Measurements from ENCODE around the gene JPH4. TPM values are rescaled to one million over a fixed set of nuclear protein-coding genes. Genes with fewer than 3 reads are reported as not detected.

JPH4 gene
- total RNA-seq, 2 experiments from 2014 or later: not detected

GRCh38 chr14:23568600-23569331 is 9.8 kb downstream of the JPH4 start:
- Mint-ChIP-seq H3K9me3 (no peaks in the 10 kb centered on the region), H3K27me3 (peaks cover 2% of the 10 kb centered on the region), H3K4me1 (peaks cover 35% of the 10 kb centered on the region), H3K4me3 (peak overlapping the region; percentile 100), H3K27ac (peak overlapping the region; percentile 99), H3K36me3 (peaks cover 9% of the 10 kb centered on the region)
- DNase-seq (no peak), ATAC-seq (ENCODE audit: low read depth) (no peak)
- POLR2A ChIA-PET: interaction anchor here (2.1 to 2.5 kb wide), 3 partner anchors 11 to 94 kb away, joined by 4 to 15 read pairs (median 10); partner anchors contain the start of gene THTPA

DNA sequence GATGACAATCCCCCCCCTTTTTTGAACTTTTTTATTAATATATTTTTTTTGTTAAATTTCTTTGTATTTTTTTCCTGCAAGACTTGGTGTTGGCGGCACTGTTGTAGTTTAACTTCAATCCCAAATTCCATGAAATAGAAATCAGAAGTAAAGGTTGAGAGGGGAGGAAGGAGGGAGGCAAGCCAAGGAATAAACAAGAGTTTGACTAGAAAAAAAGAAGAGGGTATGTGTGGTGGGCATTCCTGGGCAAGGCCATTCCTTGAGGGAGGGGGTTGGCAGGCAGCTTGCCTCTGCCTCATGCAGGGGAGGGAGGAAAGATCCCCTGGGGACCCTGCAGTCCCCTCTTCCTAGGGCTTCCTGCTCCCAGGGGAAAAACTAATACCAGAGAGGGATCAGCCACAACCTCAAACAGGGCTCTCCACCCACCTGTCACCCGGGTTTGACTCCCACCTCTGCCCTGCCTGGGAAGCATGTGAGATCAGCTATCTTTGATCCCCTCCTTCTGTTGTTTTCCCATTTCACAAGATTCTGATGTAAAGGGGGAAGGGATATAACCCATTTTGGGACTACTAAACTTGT is 10.5 kb downstream of the JPH4 start:
- H3K36me3 Mint-ChIP-seq: peaks cover 9% of the 10 kb centered on the region
- H3K4me3 Mint-ChIP-seq: peak overlapping the region; percentile 100
- H3K4me1 Mint-ChIP-seq: peaks cover 34% of the 10 kb centered on the region
- ATAC-seq (ENCODE audit: low read depth) (no peak), DNase-seq (no peak)
- peak overlapping the region; percentile 99 for H3K27ac Mint-ChIP-seq
- POLR2A ChIA-PET: interaction anchor here (0.9 to 2.5 kb wide), 9 partner anchors 11 to 99 kb away, joined by 3 to 15 read pairs (median 4); partner anchors contain the start of genes NGDN and THTPA
- no peaks in the 10 kb centered on the region for H3K9me3 Mint-ChIP-seq
- peaks cover 2% of the 10 kb centered on the region for H3K27me3 Mint-ChIP-seq

GRCh38 chr14:23567186-23568020 is 11.2 kb downstream of the JPH4 start, which contains the start of gene AP1G2:
Gene AP1G2 (minus strand): TSS chr14:23567791. CDS start chr14:23567314, 477 bp downstream.
- Mint-ChIP-seq H3K4me1 (peaks cover 30% of the 10 kb centered on the region), H3K27ac (peak within 1 kb of the TSS; percentile 99), H3K4me3 (peak within 1 kb of the TSS; percentile 100), H3K27me3 (peaks cover 2% of the 10 kb centered on the region), H3K36me3 (peaks cover 12% of the 10 kb centered on the region), H3K9me3 (no peaks in the 10 kb centered on the region)
- DNase-seq (peak; percentile 88), ATAC-seq (ENCODE audit: low read depth) (peak; percentile 96)
- POLR2A ChIA-PET: interaction anchor here (0.8 to 2.5 kb wide), 11 partner anchors 8 to 98 kb away, joined by 3 to 15 read pairs (median 3); partner anchors contain the start of genes NGDN and THTPA

- Mint-ChIP-seq H3K36me3 (peaks cover 13% of the 10 kb centered on the region), H3K27me3 (no peaks in the 10 kb centered on the region), H3K4me1 (peaks cover 26% of the 10 kb centered on the region), H3K27ac (peak overlapping the region; percentile 86), H3K4me3 (peak overlapping the region; percentile 100), H3K9me3 (no peaks in the 10 kb centered on the region)
- no peak for ATAC-seq (ENCODE audit: low read depth)
- no peak for DNase-seq
- POLR2A ChIA-PET: interaction anchor here (0.8 to 2.5 kb wide), 10 partner anchors 7 to 97 kb away, joined by 3 to 15 read pairs (median 3); partner anchors contain the start of genes NGDN and THTPA
Measured at GRCh38 chr14:23566778-23567185, 11.8 kb downstream of the JPH4 start.

DNA sequence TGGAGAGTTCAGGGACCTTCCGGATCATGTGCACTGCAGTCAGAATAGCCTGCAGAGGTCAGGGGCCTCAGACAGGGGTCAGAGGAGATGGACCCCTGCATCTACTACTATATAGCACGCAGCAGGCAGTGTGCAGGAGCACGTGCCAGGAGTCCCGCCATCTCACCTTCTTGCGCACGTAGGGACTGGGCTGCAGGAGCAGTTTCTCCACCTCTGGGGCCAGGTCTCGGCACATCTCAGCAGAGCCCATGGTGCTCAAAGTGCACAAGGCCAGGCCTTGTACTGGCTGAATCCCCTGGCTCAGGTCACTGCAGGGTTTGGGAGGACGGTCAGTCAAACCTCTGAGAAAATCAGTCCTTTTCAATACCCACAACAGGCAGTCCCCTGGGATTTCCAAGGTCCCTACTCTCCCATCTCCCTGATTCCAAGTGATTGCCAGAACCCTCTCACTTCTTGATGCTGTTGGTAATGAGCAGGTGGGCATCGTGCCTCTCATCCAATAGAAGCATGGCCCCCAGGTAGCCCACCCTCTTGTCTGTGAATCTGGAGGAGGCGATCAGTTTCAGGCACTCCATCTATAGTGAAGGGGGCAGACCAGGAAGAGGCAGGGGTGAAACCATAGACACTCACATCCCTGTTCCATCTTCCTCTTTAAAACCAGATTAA is 12.3 kb downstream of the JPH4 start:
- Mint-ChIP-seq H3K9me3 (no peaks in the 10 kb centered on the region), H3K27ac (peak overlapping the region; percentile 86), H3K4me1 (peaks cover 26% of the 10 kb centered on the region), H3K4me3 (peak overlapping the region; percentile 100), H3K27me3 (no peaks in the 10 kb centered on the region), H3K36me3 (peaks cover 17% of the 10 kb centered on the region)
- DNase-seq: no peak
- ATAC-seq (ENCODE audit: low read depth): no peak
- POLR2A ChIA-PET: interaction anchor here (1.2 to 2.5 kb wide), 4 partner anchors 9 to 44 kb away, joined by 3 to 15 read pairs (median 8); partner anchors contain the start of gene THTPA

DNA sequence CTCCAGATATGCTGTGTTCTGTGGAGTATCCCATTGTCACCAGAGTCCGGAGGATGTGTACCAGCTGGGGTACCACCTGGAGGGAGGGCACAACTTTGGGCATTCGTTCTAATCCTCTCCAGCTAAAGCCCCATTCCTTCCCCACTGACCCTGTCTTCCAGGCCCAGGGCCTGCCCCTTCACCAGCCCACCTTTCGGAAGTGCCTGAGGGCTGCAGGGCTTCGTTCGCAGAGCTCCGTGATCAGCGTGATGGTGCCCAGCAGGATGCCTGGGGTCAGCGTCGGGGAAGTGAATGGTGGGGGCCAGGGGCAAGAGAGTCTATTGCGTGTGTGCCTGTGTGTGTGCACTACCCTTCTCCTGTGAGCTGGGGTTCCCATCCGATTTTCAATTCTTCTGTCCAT is 13.0 kb downstream of the JPH4 start:
- peaks cover 21% of the 10 kb centered on the region for H3K36me3 Mint-ChIP-seq
- H3K27me3 Mint-ChIP-seq: no peaks in the 10 kb centered on the region
- H3K9me3 Mint-ChIP-seq: no peaks in the 10 kb centered on the region
- POLR2A ChIA-PET: no interaction called here
- DNase-seq (no peak), ATAC-seq (ENCODE audit: low read depth) (no peak)
- no peak overlapping the region for H3K4me3 Mint-ChIP-seq
- no peak overlapping the region for H3K27ac Mint-ChIP-seq
- peaks cover 27% of the 10 kb centered on the region for H3K4me1 Mint-ChIP-seq

DNA sequence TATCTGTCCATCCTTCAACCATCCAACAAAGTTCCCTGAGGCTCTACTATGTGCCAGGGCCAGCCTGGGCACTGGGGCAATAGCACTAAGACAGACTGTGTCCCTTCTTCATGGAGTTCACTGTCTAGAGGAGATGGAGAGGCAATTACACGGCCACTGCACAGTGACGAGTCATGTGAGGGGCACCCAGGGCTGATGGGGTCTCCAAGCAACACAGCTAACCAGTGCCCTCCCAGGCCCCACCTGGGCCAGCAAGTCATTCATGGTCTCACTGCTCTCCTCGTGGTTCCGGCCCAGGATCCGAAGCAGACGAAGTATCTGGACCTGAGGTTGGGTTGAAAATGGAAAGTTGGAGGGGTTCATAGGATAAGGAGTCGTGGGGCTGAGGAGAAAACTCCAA is 13.7 kb downstream of the JPH4 start:
- Mint-ChIP-seq H3K4me1 (peaks cover 29% of the 10 kb centered on the region), H3K9me3 (no peaks in the 10 kb centered on the region), H3K27me3 (no peaks in the 10 kb centered on the region), H3K27ac (no peak overlapping the region), H3K4me3 (no peak overlapping the region), H3K36me3 (peaks cover 26% of the 10 kb centered on the region)
- ATAC-seq (ENCODE audit: low read depth) (no peak), DNase-seq (no peak)
- POLR2A ChIA-PET: no interaction called here

DNA sequence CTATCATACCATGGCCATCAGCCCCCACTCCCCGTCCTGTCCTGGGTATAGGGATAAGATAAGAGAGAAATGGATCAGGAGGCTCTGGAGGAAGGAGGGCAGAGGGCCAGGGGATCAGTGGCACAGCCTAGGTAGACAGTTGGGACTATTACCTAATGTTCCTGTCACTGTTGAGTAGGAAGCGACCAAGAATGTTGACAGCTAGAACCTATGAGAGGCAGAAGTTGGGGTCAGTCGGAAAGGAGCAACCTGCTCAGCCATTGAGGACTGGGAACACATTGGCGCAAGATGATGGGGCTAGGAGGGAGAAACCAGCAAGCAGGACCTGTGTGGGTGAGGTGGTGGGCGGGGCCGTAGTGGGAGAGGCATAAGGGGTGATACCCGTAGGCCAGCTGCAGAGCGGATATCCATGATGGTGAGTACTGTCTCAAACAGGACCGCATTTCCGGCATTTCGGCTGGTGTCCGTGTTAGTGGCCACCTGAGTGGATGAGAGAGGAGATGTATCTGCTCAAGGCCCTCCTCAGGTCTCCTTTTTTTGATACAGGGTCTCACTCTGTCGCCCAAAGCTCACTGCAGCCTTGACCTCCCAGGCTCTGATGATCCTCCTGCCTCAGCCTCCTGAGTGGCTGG is 14.3 kb downstream of the JPH4 start:
- Mint-ChIP-seq H3K27me3 (no peaks in the 10 kb centered on the region), H3K9me3 (no peaks in the 10 kb centered on the region), H3K27ac (no peak overlapping the region), H3K4me3 (no peak overlapping the region), H3K4me1 (peaks cover 31% of the 10 kb centered on the region), H3K36me3 (peaks cover 26% of the 10 kb centered on the region)
- ATAC-seq (ENCODE audit: low read depth) (no peak), DNase-seq (no peak)
- POLR2A ChIA-PET: interaction anchor here (1.4 kb wide), 1 partner anchor 85 kb away, joined by 7 read pairs; no protein-coding TSS in a partner anchor

GRCh38 chr14:23563473-23564180 is 15.0 kb downstream of the JPH4 start:
- DNase-seq (no peak), ATAC-seq (ENCODE audit: low read depth) (no peak)
- POLR2A ChIA-PET: interaction anchor here (1.4 kb wide), 1 partner anchor 85 kb away, joined by 7 read pairs; no protein-coding TSS in a partner anchor
- Mint-ChIP-seq H3K27me3 (no peaks in the 10 kb centered on the region), H3K27ac (no peak overlapping the region), H3K9me3 (no peaks in the 10 kb centered on the region), H3K4me3 (no peak overlapping the region), H3K4me1 (peaks cover 27% of the 10 kb centered on the region), H3K36me3 (peaks cover 26% of the 10 kb centered on the region)

GRCh38 chr14:23562822-23563472 is 15.6 kb downstream of the JPH4 start:
- Mint-ChIP-seq H3K4me1 (peaks cover 24% of the 10 kb centered on the region), H3K4me3 (no peak overlapping the region), H3K36me3 (peaks cover 26% of the 10 kb centered on the region), H3K27me3 (no peaks in the 10 kb centered on the region), H3K9me3 (no peaks in the 10 kb centered on the region), H3K27ac (peak overlapping the region; percentile 24)
- DNase-seq (no peak), ATAC-seq (ENCODE audit: low read depth) (no peak)
- POLR2A ChIA-PET: interaction anchor here (1.4 kb wide), 1 partner anchor 84 kb away, joined by 7 read pairs; no protein-coding TSS in a partner anchor

Data from activated naive CD8-positive, alpha-beta T cell treated with anti-CD3 and anti-CD28 coated beads, Interleukin-2, amount 10 ng/mL, durations not matched to agents 7 days and 5 days (primary cell).